Measurements from ENCODE around the gene EXOC2.

DNA sequence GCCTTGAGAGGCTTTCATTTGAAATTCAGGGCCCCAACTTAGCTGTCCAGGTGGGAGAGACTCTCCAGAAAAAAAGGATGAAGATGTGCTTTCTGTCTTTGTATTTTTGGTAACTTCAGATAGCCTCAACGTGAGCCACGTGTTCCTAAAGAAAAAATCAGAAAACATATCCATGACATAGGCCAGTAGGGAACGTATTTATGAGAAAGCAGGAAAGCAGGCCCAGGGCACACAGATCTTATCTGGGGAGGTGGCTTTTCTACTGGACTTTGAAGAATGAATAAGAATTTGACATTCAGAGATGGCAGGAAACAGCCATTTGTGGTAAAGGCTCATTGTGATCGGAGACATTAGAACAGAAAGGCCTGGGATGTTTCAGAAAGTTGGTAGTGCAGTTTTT, 21.2 kb upstream of the EXOC2 start:
- TF ChIP-seq, protein P1, sequence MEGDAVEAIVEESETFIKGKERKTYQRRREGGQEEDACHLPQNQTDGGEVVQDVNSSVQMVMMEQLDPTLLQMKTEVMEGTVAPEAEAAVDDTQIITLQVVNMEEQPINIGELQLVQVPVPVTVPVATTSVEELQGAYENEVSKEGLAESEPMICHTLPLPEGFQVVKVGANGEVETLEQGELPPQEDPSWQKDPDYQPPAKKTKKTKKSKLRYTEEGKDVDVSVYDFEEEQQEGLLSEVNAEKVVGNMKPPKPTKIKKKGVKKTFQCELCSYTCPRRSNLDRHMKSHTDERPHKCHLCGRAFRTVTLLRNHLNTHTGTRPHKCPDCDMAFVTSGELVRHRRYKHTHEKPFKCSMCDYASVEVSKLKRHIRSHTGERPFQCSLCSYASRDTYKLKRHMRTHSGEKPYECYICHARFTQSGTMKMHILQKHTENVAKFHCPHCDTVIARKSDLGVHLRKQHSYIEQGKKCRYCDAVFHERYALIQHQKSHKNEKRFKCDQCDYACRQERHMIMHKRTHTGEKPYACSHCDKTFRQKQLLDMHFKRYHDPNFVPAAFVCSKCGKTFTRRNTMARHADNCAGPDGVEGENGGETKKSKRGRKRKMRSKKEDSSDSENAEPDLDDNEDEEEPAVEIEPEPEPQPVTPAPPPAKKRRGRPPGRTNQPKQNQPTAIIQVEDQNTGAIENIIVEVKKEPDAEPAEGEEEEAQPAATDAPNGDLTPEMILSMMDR (IDR thresholded peaks at IDR 0.05): no peak
- TF ChIP-seq EZH2 (IDR thresholded peaks at IDR 0.05): no peak
- no peak for TF ChIP-seq EZH2phosphoT487 (IDR thresholded peaks at IDR 0.05)
